A549 (cell line): ENCODE results near the gene GTF2H4. TPM values are rescaled to one million over a fixed set of nuclear protein-coding genes. Genes with fewer than 3 reads are reported as not detected.

Source experiments
- ATAC-seq, 2 experiments: fragments of 200-7000 bp in 1 of 2; fragments of >200 bp in 1 of 2; cut with Nextera tagmentation in 1 of 2; cut with Tn5 transposase in 1 of 2; 3 replicates each; pipeline versions ENCODE4 v1.8.0 to v1.9.1; 2018 to 2020; ENCODE audit warnings: mild to moderate bottlenecking in 1 of 2, moderate library complexity in 1 of 2
- CTCF ChIA-PET: fragments of 300-600 bp; sonication (Branson Sonifier 250); formaldehyde crosslinking; extraction: SDS; loops from one replicate; lab custom pipeline; 2021; ENCODE audit warnings: antibody characterized with exemption, inconsistent platforms; lab: Yijun Ruan, JAX
- POLR2A ChIA-PET: fragments of 350-600 bp; formaldehyde crosslinking; extraction: SDS; loops from one replicate; lab custom pipeline; 2021; ENCODE audit warnings: antibody characterized with exemption, inconsistent platforms; lab: Yijun Ruan, JAX
- DNase-seq, 2 experiments: peaks; one replicate each; pipeline versions ENCODE4 v3.0.0 to v3.0.0-alpha.2; 2011 to 2016; ENCODE audit warnings: low read depth in 1 of 2, low spot score in 1 of 2
- FAIRE-seq: peaks from 2 replicates; lab custom pipeline; 2011; peaks lifted over from hg19 to GRCh38; lab: Jason Lieb, UNC
- H3K27ac ChIP-seq, 2 experiments: fragments of >200 bp; sonication (Bioruptor Twin); formaldehyde crosslinking; 3 replicates each; pipeline ENCODE4 v1.5.1; 2016 to 2017
- H3K4me1 ChIP-seq: fragments of >200 bp; sonication (Bioruptor Twin); formaldehyde crosslinking; 3 replicates; pipeline ENCODE4 v1.6.1; 2016
- H3K4me2 ChIP-seq: fragments of >200 bp; sonication (Bioruptor Twin); formaldehyde crosslinking; 3 replicates; pipeline ENCODE4 v1.6.1; 2016
- H3K4me3 ChIP-seq: fragments of >200 bp; sonication (Bioruptor Twin); formaldehyde crosslinking; 3 replicates; pipeline ENCODE4 v1.5.1; 2016
- H3K9me3 ChIP-seq: fragments of >200 bp; sonication (Bioruptor Twin); formaldehyde crosslinking; 3 replicates; pipeline ENCODE4 v1.6.1; 2016
- BHLHE40 ChIP-seq: IDR thresholded peaks from 2 replicates; pipeline ENCODE4 v1.6.1; 2012; ENCODE audit warnings: low read depth, low read length, inconsistent platforms
- CBX8 ChIP-seq: fragments of 200-600 bp; sonication (generic); IDR thresholded peaks from 2 replicates; pipeline ENCODE4 v1.6.1; 2016
- CHD4 ChIP-seq: fragments of 200-600 bp; sonication (generic); IDR thresholded peaks from 2 replicates; pipeline ENCODE4 v1.6.1; 2016; ENCODE audit warnings: antibody characterized with exemption, mild to moderate bottlenecking, borderline replicate concordance
- CTCF ChIP-seq: fragments of >200 bp; sonication (Bioruptor Twin); formaldehyde crosslinking; IDR thresholded peaks from 3 replicates; pipeline ENCODE4 v1.5.1; 2016
- E2F6 ChIP-seq: IDR thresholded peaks from 2 replicates; pipeline ENCODE4 v1.6.1; 2012; ENCODE audit warnings: low read depth, borderline replicate concordance
- EHMT2 ChIP-seq: fragments of 200-600 bp; sonication (generic); IDR thresholded peaks from 2 replicates; pipeline ENCODE4 v1.6.1; 2016; ENCODE audit warnings: antibody characterized with exemption, low read depth, mild to moderate bottlenecking, moderate library complexity
- ELK1 ChIP-seq: fragments of 150-350 bp; IDR thresholded peaks from 2 replicates; pipeline ENCODE4 v1.6.1; 2014; ENCODE audit warnings: low read depth, mild to moderate bottlenecking, low read length
- ESRRA ChIP-seq: fragments of 150-350 bp; IDR thresholded peaks from 2 replicates; pipeline ENCODE4 v1.6.1; 2014; ENCODE audit warnings: mild to moderate bottlenecking, low read length, borderline replicate concordance
- FOSL2 ChIP-seq, 2 experiments: fragments of 450-650 bp in 1 of 2; fragments of >200 bp in 1 of 2; sonication (Bioruptor Twin) in 1 of 2; formaldehyde crosslinking; IDR thresholded peaks; 2 replicates each; pipeline versions ENCODE4 v1.5.0 to v1.6.1; 2016 to 2020; ENCODE audit warnings: mild to moderate bottlenecking in 1 of 2, moderate library complexity in 1 of 2
- FOXS1 ChIP-seq: fragments of 250-450 bp; sonication (Bioruptor Pico); IDR thresholded peaks from 2 replicates; pipeline ENCODE4 v1.5.0; 2020; ENCODE audit warnings: mild to moderate bottlenecking, moderate library complexity
- GATA3 ChIP-seq: IDR thresholded peaks from 2 replicates; pipeline ENCODE4 v1.6.1; 2012; ENCODE audit warnings: borderline replicate concordance
- HMGXB4 ChIP-seq: fragments of 250-450 bp; sonication (Bioruptor Pico); IDR thresholded peaks from 2 replicates; pipeline ENCODE4 v1.5.0; 2021; ENCODE audit warnings: mild to moderate bottlenecking, moderate library complexity, borderline replicate concordance
- HOXB13 ChIP-seq: fragments of 250-450 bp; sonication (Bioruptor Pico); IDR thresholded peaks from 2 replicates; pipeline ENCODE4 v1.5.0; 2020; ENCODE audit warnings: low read depth, mild to moderate bottlenecking, moderate library complexity
- HOXB5 ChIP-seq: fragments of 250-450 bp; sonication (Bioruptor Pico); IDR thresholded peaks from 2 replicates; pipeline ENCODE4 v1.5.0; 2020; ENCODE audit warnings: mild to moderate bottlenecking, moderate library complexity
- JUN ChIP-seq, 2 experiments: fragments of >200 bp; sonication (Bioruptor Twin); formaldehyde crosslinking; IDR thresholded peaks; 2 replicates in 1 of 2; 3 replicates in 1 of 2; pipeline ENCODE4 v1.6.1; 2016 to 2017
- KDM1A ChIP-seq: fragments of 200-600 bp; sonication (generic); IDR thresholded peaks from 2 replicates; pipeline ENCODE4 v1.6.1; 2016; ENCODE audit warnings: low read depth, mild to moderate bottlenecking
- MAFK ChIP-seq: fragments of 450-650 bp; IDR thresholded peaks from 2 replicates; pipeline ENCODE4 v1.6.1; 2014; ENCODE audit not compliant: partially characterized antibody
- MAX ChIP-seq: IDR thresholded peaks from 2 replicates; pipeline ENCODE4 v1.6.1; 2012
- NFE2L2 ChIP-seq: fragments of 150-350 bp; conservative IDR thresholded peaks from 2 replicates; pipeline ENCODE4 v1.6.1; 2014; ENCODE audit warnings: low read length
- POLR2A ChIP-seq: IDR thresholded peaks from 2 replicates; pipeline ENCODE4 v1.6.1; 2012; ENCODE audit warnings: mild to moderate bottlenecking, low read length
- RAD21 ChIP-seq, 2 experiments: fragments of >200 bp in 1 of 2; sonication (Bioruptor Twin) in 1 of 2; formaldehyde crosslinking in 1 of 2; IDR thresholded peaks in 1 of 2; conservative IDR thresholded peaks in 1 of 2; 2 replicates in 1 of 2; 3 replicates in 1 of 2; pipeline ENCODE4 v1.6.1; 2012 to 2018; ENCODE audit warnings: inconsistent platforms in 1 of 2
- RARB ChIP-seq: fragments of 250-450 bp; sonication (Bioruptor Pico); IDR thresholded peaks from 2 replicates; pipeline ENCODE4 v1.8.0; 2021; ENCODE audit warnings: mild to moderate bottlenecking, moderate library complexity
- RFX5 ChIP-seq: fragments of 450-650 bp; IDR thresholded peaks from 2 replicates; pipeline ENCODE4 v1.7.1; 2014; ENCODE audit warnings: antibody characterized with exemption, mild to moderate bottlenecking, moderate library complexity
- SREBF2 ChIP-seq: fragments of 450-650 bp; IDR thresholded peaks from 2 replicates; pipeline ENCODE4 v1.6.1; 2014; ENCODE audit warnings: mild to moderate bottlenecking, moderate library complexity
- TP53 ChIP-seq: fragments of 250-450 bp; sonication (Bioruptor Pico); IDR thresholded peaks from 2 replicates; pipeline ENCODE4 v1.5.0; 2021; ENCODE audit warnings: mild to moderate bottlenecking, moderate library complexity
- USF2 ChIP-seq: fragments of 450-650 bp; IDR thresholded peaks from 2 replicates; pipeline ENCODE4 v1.6.1; 2014; ENCODE audit warnings: antibody characterized with exemption
- ZC3H11A ChIP-seq: fragments of 450-650 bp; IDR thresholded peaks from 2 replicates; pipeline ENCODE4 v1.6.1; 2014; ENCODE audit warnings: antibody characterized with exemption, mild to moderate bottlenecking
- ZSCAN20 ChIP-seq: fragments of 250-450 bp; sonication (Bioruptor Pico); IDR thresholded peaks from 2 replicates; pipeline ENCODE4 v1.8.0; 2022; ENCODE audit warnings: mild to moderate bottlenecking, moderate library complexity
- WGBS: methylation state at CpG from one replicate; pipeline ENCODE4 v1.1.6; 2017; ENCODE audit errors: missing lambda C conversion rate; 5-methylcytosine and 5-hydroxymethylcytosine counted together
- polyA plus RNA-seq, 4 experiments: library from polyadenylated mRNA; depleted of rRNA in 3 of 4; stranded (reverse); fragments of >200 nt; fragmentation: RNase III in 1 of 4; extraction: RNeasy Plus Mini Kit Qiagen cat#74134 plus additional on column Dnase treatment in 1 of 4; gene quantifications; 2 replicates in 3 of 4; 3 replicates in 1 of 4; pipeline ENCODE4 v1.2.3, GENCODE V29; 2011 to 2017

Gene GTF2H4
- polyA plus RNA-seq, 2 of the 4 experiments (the other 2 are of a cell fraction) = 19.7 to 24.1 TPM

GRCh38 chr6:30913721-30914075 is 5.7 kb downstream of the GTF2H4 start:
- POLR2A ChIA-PET = interaction anchor here (0.8 to 1.8 kb wide), 6 partner anchors 30 to 169 kb away, joined by 3 to 10 read pairs (median 5); partner anchors contain the start of gene IER3
- 46% methylated on average over 15 of the region's 31 CpGs for WGBS
- H3K4me3 ChIP-seq = peak overlapping the region; percentile 60
- DNase-seq (no peak), ATAC-seq (peak; percentile 48 to 54; a peak in 5 of 6 replicates), FAIRE-seq (no peak)
- no peak for TF ChIP-seq GATA3
- no peak for TF ChIP-seq ELK1
- no peak for TF ChIP-seq FOSL2 (IDR thresholded peaks at IDR 0.05)
- no peak for TF ChIP-seq FOSL2 (CRISPR knock-in tag; IDR thresholded peaks at IDR 0.05)
- TF ChIP-seq HMGXB4 (CRISPR knock-in tag) = no peak
- no peak for TF ChIP-seq ZSCAN20
- TF ChIP-seq CBX8 = no peak
- TF ChIP-seq RFX5 = no peak
- no peak for TF ChIP-seq ZC3H11A
- no peak for TF ChIP-seq SREBF2
- TF ChIP-seq POLR2A = no peak
- no peak for TF ChIP-seq TP53 (CRISPR knock-in tag)
- TF ChIP-seq ESRRA = no peak
- TF ChIP-seq RARB (CRISPR knock-in tag) = no peak
- no peak for TF ChIP-seq JUN (IDR thresholded peaks at IDR 0.05)
- TF ChIP-seq NFE2L2 = no peak
- no peak for TF ChIP-seq E2F6
- TF ChIP-seq HOXB5 (CRISPR knock-in tag) = no peak
- H3K27ac ChIP-seq = peak overlapping the region; percentile 97
- no peaks in the 10 kb centered on the region for H3K9me3 ChIP-seq
- H3K4me2 ChIP-seq = peak overlapping the region; percentile 98
- CTCF ChIA-PET = interaction anchor here (0.7 to 8.1 kb wide), 32 partner anchors 9 to 235 kb away, joined by 3 to 143 read pairs (median 6); partner anchors contain the start of genes MUCL3 and PSORS1C1
- peaks cover 24% of the 10 kb centered on the region for H3K4me1 ChIP-seq

GRCh38 chr6:30914076-30914853 is 6.3 kb downstream of the GTF2H4 start, which contains the start of gene VARS2:
Gene VARS2, plus strand, starts transcription at chr6:30914238. Its CDS starts 599 bp downstream, at chr6:30914837.
- 4% methylated on average over 14 of the region's 52 CpGs for WGBS
- Histone ChIP-seq H3K4me2 (peak within 1 kb of the TSS; percentile 98), H3K4me3 (peak within 1 kb of the TSS; percentile 60), H3K27ac (peak within 1 kb of the TSS; percentile 97), H3K9me3 (no peaks in the 10 kb centered on the region), H3K4me1 (peaks cover 19% of the 10 kb centered on the region)
- DNase-seq (peak; percentile 86 to 88), ATAC-seq (peak; percentile 87 to 93), FAIRE-seq (no peak)
- CTCF ChIA-PET = interaction anchor here (0.5 to 8.1 kb wide), 46 partner anchors 7 to 235 kb away, joined by 3 to 143 read pairs (median 5); partner anchors contain the start of genes GTF2H4, MUCL3 and PSORS1C1
- POLR2A ChIA-PET = interaction anchor here (0.9 to 1.8 kb wide), 5 partner anchors 86 to 170 kb away, joined by 3 to 10 read pairs (median 4); partner anchors contain the start of gene IER3
- TF ChIP-seq CHD4 (no peak), FOXS1 (CRISPR knock-in tag) (no peak), KDM1A (no peak), CTCF (peak; percentile 44; the same call in 2 of the 3 replicates), BHLHE40 (no peak), NFE2L2 (no peak), CBX8 (no peak), USF2 (no peak), EHMT2 (no peak), HMGXB4 (CRISPR knock-in tag) (no peak), RAD21 (conservative IDR thresholded peaks at IDR 0.05 in 1 of 2, IDR thresholded peaks at IDR 0.05 in 1 of 2) (peak; percentile 33 to 56), RFX5 (no peak), HOXB13 (no peak), MAX (peak; percentile 77), MAFK (no peak)
